Measurements from ENCODE around the gene PCYT2. TPM values are rescaled to one million over a fixed set of nuclear protein-coding genes. Genes with fewer than 3 reads are reported as not detected.

The PCYT2 gene
- total RNA-seq, 1 experiment from 2014 or later = 39.7 TPM

GRCh38 chr17:81858967-81859905, 52.0 kb downstream of the PCYT2 start:
- no peak for DNase-seq (ENCODE audit: low read depth)

- DNase-seq (ENCODE audit: low read depth) = no peak
These were observed 52.8 kb downstream of the PCYT2 start for GRCh38 chr17:81858170-81858966.

GRCh38 chr17:81854974-81855774, 56.0 kb downstream of the PCYT2 start:
- DNase-seq (ENCODE audit: low read depth) = no peak

GRCh38 chr17:81852237-81852636, 59.0 kb downstream of the PCYT2 start:
- no peak for DNase-seq (ENCODE audit: low read depth)

GRCh38 chr17:81851423-81851822, 59.8 kb downstream of the PCYT2 start:
- no peak for DNase-seq (ENCODE audit: low read depth)

Other genes with a start within 250 kb of the PCYT2 start
- gene OXLD1, start 244.8 kb downstream of the PCYT2 start, total RNA-seq (2014; rRNA removed; shearing (Covaris generic)) = 36.5 and 54.0 TPM in 2 replicates
- gene CCDC137, start 244.7 kb downstream of the PCYT2 start, total RNA-seq (2014; rRNA removed; shearing (Covaris generic)) = 7.7 and 14.1 TPM in 2 replicates
- 28.6 and 30.9 TPM in 2 replicates for gene ARL16, start 227.6 kb downstream of the PCYT2 start, total RNA-seq (2014; rRNA removed; shearing (Covaris generic))
- gene HGS, start 227.4 kb downstream of the PCYT2 start, total RNA-seq (2014; rRNA removed; shearing (Covaris generic)) = 42.4 and 47.5 TPM in 2 replicates
- gene MRPL12, start 208.0 kb downstream of the PCYT2 start, total RNA-seq (2014; rRNA removed; shearing (Covaris generic)) = 12.6 and 13.0 TPM in 2 replicates
- gene SLC25A10, start 199.1 kb downstream of the PCYT2 start, total RNA-seq (2014; rRNA removed; shearing (Covaris generic)) = 45.9 and 53.0 TPM in 2 replicates
- not detected in 2 replicates for gene GCGR, start 107.2 kb downstream of the PCYT2 start, total RNA-seq (2014; rRNA removed; shearing (Covaris generic))
- 34.1 and 48.1 TPM in 2 replicates for gene MCRIP1, start 78.1 kb downstream of the PCYT2 start, total RNA-seq (2014; rRNA removed; shearing (Covaris generic))
- not detected in 2 replicates for gene PPP1R27, start 76.3 kb downstream of the PCYT2 start, total RNA-seq (2014; rRNA removed; shearing (Covaris generic))
- 666 and 757 TPM in 2 replicates for gene P4HB, start 50.9 kb downstream of the PCYT2 start, total RNA-seq (2014; rRNA removed; shearing (Covaris generic))
- gene ARHGDIA, start 40.1 kb downstream of the PCYT2 start, total RNA-seq (2014; rRNA removed; shearing (Covaris generic)) = 137 and 170 TPM in 2 replicates
- gene ALYREF, start 19.8 kb downstream of the PCYT2 start, total RNA-seq (2014; rRNA removed; shearing (Covaris generic)) = 159 and 274 TPM in 2 replicates
- gene ANAPC11, start 19.7 kb downstream of the PCYT2 start, total RNA-seq (2014; rRNA removed; shearing (Covaris generic)) = 241 and 342 TPM in 2 replicates
- 3.7 and 3.9 TPM in 2 replicates for gene NPB, start 9.2 kb downstream of the PCYT2 start, total RNA-seq (2014; rRNA removed; shearing (Covaris generic))
- gene SIRT7, start 6.8 kb upstream of the PCYT2 start, total RNA-seq (2014; rRNA removed; shearing (Covaris generic)) = 10.0 and 10.1 TPM in 2 replicates
- 10.1 TPM in 2 replicates for gene MAFG, start 16.3 kb upstream of the PCYT2 start, total RNA-seq (2014; rRNA removed; shearing (Covaris generic))
- gene PYCR1, start 25.9 kb upstream of the PCYT2 start, total RNA-seq (2014; rRNA removed; shearing (Covaris generic)) = 36.4 and 53.4 TPM in 2 replicates
- not detected in 2 replicates for gene MYADML2, start 35.8 kb upstream of the PCYT2 start, total RNA-seq (2014; rRNA removed; shearing (Covaris generic))
- 0.24 TPM in 1 of 2 replicates, not detected in the other for gene NOTUM, start 49.8 kb upstream of the PCYT2 start, total RNA-seq (2014; rRNA removed; shearing (Covaris generic))
- 18.1 and 18.5 TPM in 2 replicates for gene ASPSCR1, start 66.2 kb upstream of the PCYT2 start, total RNA-seq (2014; rRNA removed; shearing (Covaris generic))
- 119 and 144 TPM in 2 replicates for gene CENPX, start 111.5 kb upstream of the PCYT2 start, total RNA-seq (2014; rRNA removed; shearing (Covaris generic))
- gene LRRC45, start 111.9 kb upstream of the PCYT2 start, total RNA-seq (2014; rRNA removed; shearing (Covaris generic)) = 8.1 and 17.6 TPM in 2 replicates
- 10.7 and 13.1 TPM in 2 replicates for gene RAC3, start 120.3 kb upstream of the PCYT2 start, total RNA-seq (2014; rRNA removed; shearing (Covaris generic))
- gene DCXR, start 126.3 kb upstream of the PCYT2 start, total RNA-seq (2014; rRNA removed; shearing (Covaris generic)) = 82.2 and 86.2 TPM in 2 replicates
- 12.9 and 14.3 TPM in 2 replicates for gene RFNG, start 140.4 kb upstream of the PCYT2 start, total RNA-seq (2014; rRNA removed; shearing (Covaris generic))
- 84.0 and 94.3 TPM in 2 replicates for gene GPS1, start 140.5 kb upstream of the PCYT2 start, total RNA-seq (2014; rRNA removed; shearing (Covaris generic))
- 34.0 and 39.3 TPM in 2 replicates for gene DUS1L, start 154.4 kb upstream of the PCYT2 start, total RNA-seq (2014; rRNA removed; shearing (Covaris generic))
- gene FASN, start 186.8 kb upstream of the PCYT2 start, total RNA-seq (2014; rRNA removed; shearing (Covaris generic)) = 26.4 and 28.7 TPM in 2 replicates